Vagina (tissue), 2 donors: ENCODE results near the gene NKAP. TPM values are rescaled to one million over a fixed set of nuclear protein-coding genes. Genes with fewer than 3 reads are reported as not detected.

Experiments used
- DNase-seq, 2 donors: peaks; one replicate each; pipeline ENCODE4 v3.0.0-alpha.2; 2017; ENCODE audit errors: extremely low spot score in 2 of 2
- H3K27ac ChIP-seq: fragments of 200-600 bp; sonication (generic); one replicate; pipeline ENCODE4 v1.5.1; 2019
- H3K27me3 ChIP-seq: fragments of 200-600 bp; sonication (generic); one replicate; pipeline ENCODE4 v1.5.1; 2019
- H3K36me3 ChIP-seq, 2 donors: fragments of 200-600 bp; sonication (generic); one replicate each; pipeline ENCODE4 v1.5.1; 2017 to 2019
- H3K4me1 ChIP-seq: fragments of 200-600 bp; sonication (generic); one replicate; pipeline ENCODE4 v1.5.1; 2019
- H3K4me3 ChIP-seq, 2 donors: fragments of 200-600 bp; sonication (generic); 1 replicate in 1 of 2; 2 replicates in 1 of 2; pipeline ENCODE4 v1.5.1; 2016 to 2019
- H3K9me3 ChIP-seq: fragments of 200-600 bp; sonication (generic); one replicate; pipeline ENCODE4 v1.5.1; 2019
- POLR2A ChIP-seq, 2 donors: fragments of 450-650 bp; IDR thresholded peaks; one replicate each; pipeline ENCODE4 v1.6.1; 2017; ENCODE audit warnings: antibody characterized with exemption in 2 of 2, mild to moderate bottlenecking in 2 of 2, moderate library complexity in 2 of 2
- POLR2AphosphoS5 ChIP-seq, 2 donors: sonication (generic); formaldehyde crosslinking; IDR thresholded peaks; one replicate each; pipeline ENCODE4 v1.9.0; 2017; ENCODE audit warnings: antibody characterized with exemption in 2 of 2, mild to moderate bottlenecking in 2 of 2, low read depth in 1 of 2; ENCODE audit not compliant: insufficient read depth in 1 of 2
- intact Hi-C: fragments of 100-400 bp; cut with DNase I; formaldehyde crosslinking; loops from one replicate; pipeline ENCODE4 v1.15.1; 2023
- total RNA-seq: library from RNA; depleted of rRNA; stranded (reverse); fragments of >200 nt; gene quantifications from one replicate; pipeline ENCODE4 v1.2.3, GENCODE V29; 2016
- TF ChIP-seq, protein P1 (sequence below), 3 experiments: fragments of 450-650 bp in 2 of 3; fragments of 200-600 bp in 1 of 3; sonication (generic) in 1 of 3; IDR thresholded peaks; one replicate each; pipeline ENCODE4 v1.5.1; 2017 to 2019; ENCODE audit warnings: antibody characterized with exemption in 3 of 3, mild to moderate bottlenecking in 2 of 3, moderate library complexity in 2 of 3

NKAP gene
- total RNA-seq, 1 donor from 2014 or later = 6.4 TPM

DNA sequence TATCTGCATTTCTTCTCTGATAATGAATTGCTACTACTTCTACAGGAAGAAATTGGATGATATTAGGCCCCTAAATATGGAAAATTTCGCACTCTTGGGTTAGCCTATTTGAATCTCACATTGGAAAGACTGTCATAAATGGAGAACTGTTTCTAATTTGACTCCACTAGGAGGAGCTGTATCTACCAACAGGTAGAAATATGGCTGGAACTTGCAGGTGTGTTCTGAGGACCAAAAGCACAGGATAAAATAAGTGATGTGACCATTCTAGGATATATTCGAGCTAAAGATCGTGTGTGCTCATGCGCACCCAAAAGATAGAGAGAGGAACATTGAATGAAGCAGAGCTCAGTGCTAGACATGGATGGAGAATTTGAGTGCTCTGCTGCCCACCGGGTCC lies 4.8 kb upstream of the NKAP start:
- H3K9me3 ChIP-seq = no peaks in the 10 kb centered on the region
- TF ChIP-seq POLR2AphosphoS5 (IDR thresholded peaks at IDR 0.05; ENCODE audit: insufficient read depth in 1 of 2, low read depth in 1 of 2) (no peak), POLR2A (IDR thresholded peaks at IDR 0.05) (no peak)
- TF ChIP-seq, protein P1, sequence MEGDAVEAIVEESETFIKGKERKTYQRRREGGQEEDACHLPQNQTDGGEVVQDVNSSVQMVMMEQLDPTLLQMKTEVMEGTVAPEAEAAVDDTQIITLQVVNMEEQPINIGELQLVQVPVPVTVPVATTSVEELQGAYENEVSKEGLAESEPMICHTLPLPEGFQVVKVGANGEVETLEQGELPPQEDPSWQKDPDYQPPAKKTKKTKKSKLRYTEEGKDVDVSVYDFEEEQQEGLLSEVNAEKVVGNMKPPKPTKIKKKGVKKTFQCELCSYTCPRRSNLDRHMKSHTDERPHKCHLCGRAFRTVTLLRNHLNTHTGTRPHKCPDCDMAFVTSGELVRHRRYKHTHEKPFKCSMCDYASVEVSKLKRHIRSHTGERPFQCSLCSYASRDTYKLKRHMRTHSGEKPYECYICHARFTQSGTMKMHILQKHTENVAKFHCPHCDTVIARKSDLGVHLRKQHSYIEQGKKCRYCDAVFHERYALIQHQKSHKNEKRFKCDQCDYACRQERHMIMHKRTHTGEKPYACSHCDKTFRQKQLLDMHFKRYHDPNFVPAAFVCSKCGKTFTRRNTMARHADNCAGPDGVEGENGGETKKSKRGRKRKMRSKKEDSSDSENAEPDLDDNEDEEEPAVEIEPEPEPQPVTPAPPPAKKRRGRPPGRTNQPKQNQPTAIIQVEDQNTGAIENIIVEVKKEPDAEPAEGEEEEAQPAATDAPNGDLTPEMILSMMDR (IDR thresholded peaks at IDR 0.05) = no peak
- no peaks in the 10 kb centered on the region for H3K4me1 ChIP-seq
- no peaks in the 10 kb centered on the region for H3K36me3 ChIP-seq
- no peak overlapping the region for H3K4me3 ChIP-seq
- no peak overlapping the region for H3K27ac ChIP-seq
- intact Hi-C loops = no loop called here
- DNase-seq = no peak
- H3K27me3 ChIP-seq = no peaks in the 10 kb centered on the region

GRCh38 chrX:119945481-119945880 lies 1.9 kb upstream of the NKAP start:
- intact Hi-C loops = no loop called here
- Histone ChIP-seq H3K27ac (no peak overlapping the region), H3K4me3 (no peak overlapping the region), H3K9me3 (no peaks in the 10 kb centered on the region), H3K27me3 (no peaks in the 10 kb centered on the region), H3K4me1 (peaks cover 11% of the 10 kb centered on the region), H3K36me3 (no peaks in the 10 kb centered on the region)
- no peak for DNase-seq
- TF ChIP-seq POLR2AphosphoS5 (IDR thresholded peaks at IDR 0.05; ENCODE audit: insufficient read depth in 1 of 2, low read depth in 1 of 2) (no peak), POLR2A (IDR thresholded peaks at IDR 0.05) (no peak)
- TF ChIP-seq, protein P1 (IDR thresholded peaks at IDR 0.05) = no peak

- TF ChIP-seq POLR2AphosphoS5 (IDR thresholded peaks at IDR 0.05; ENCODE audit: insufficient read depth in 1 of 2, low read depth in 1 of 2) (no peak), POLR2A (IDR thresholded peaks at IDR 0.05) (no peak)
- TF ChIP-seq, protein P1 (IDR thresholded peaks at IDR 0.05) = no peak
- H3K4me1 ChIP-seq = peaks cover 11% of the 10 kb centered on the region
- intact Hi-C loops = no loop called here
Measured at GRCh38 chrX:119942831-119943184, 743 bp downstream of the NKAP start.

GRCh38 chrX:119942173-119942819 lies 1.3 kb downstream of the NKAP start:
- Histone ChIP-seq H3K4me1 (peaks cover 11% of the 10 kb centered on the region), H3K9me3 (no peaks in the 10 kb centered on the region), H3K4me3 (peak overlapping the region; percentile 56 to 68), H3K36me3 (no peaks in the 10 kb centered on the region), H3K27me3 (no peaks in the 10 kb centered on the region), H3K27ac (no peak overlapping the region)
- TF ChIP-seq POLR2A (IDR thresholded peaks at IDR 0.05) (no peak), POLR2AphosphoS5 (IDR thresholded peaks at IDR 0.05; ENCODE audit: insufficient read depth in 1 of 2, low read depth in 1 of 2) (no peak)
- TF ChIP-seq, protein P1 (IDR thresholded peaks at IDR 0.05) = no peak
- DNase-seq = no peak
- intact Hi-C loops = no loop called here

More at GRCh38 chrX:119942831-119943184, 743 bp downstream of the NKAP start:
- peak overlapping the region; percentile 56 to 68 for H3K4me3 ChIP-seq
- H3K27ac ChIP-seq = peak overlapping the region; percentile 81
- no peaks in the 10 kb centered on the region for H3K36me3 ChIP-seq
- no peak for DNase-seq
- no peaks in the 10 kb centered on the region for H3K27me3 ChIP-seq
- H3K9me3 ChIP-seq = no peaks in the 10 kb centered on the region

DNA sequence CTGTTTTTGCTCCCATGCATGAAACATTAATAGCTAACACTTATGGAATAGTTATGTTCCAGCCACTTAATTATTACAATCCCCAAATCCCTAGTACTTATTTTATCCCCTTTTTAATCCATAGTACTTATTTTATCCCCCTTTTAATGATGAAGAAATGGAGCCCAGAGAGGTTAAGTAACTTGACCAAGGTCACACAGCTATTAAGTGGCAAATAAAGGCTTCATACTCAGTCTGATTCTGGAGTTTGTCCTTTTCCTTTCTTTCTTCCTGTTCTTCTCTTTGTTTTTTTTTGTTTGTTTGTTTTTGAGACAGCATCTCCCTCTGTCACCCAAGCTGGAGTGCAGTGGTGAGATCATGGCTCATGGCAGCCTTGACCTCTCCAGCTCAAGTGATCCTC lies 2.2 kb downstream of the NKAP start:
- TF ChIP-seq POLR2A (IDR thresholded peaks at IDR 0.05) (no peak), POLR2AphosphoS5 (IDR thresholded peaks at IDR 0.05; ENCODE audit: insufficient read depth in 1 of 2, low read depth in 1 of 2) (no peak)
- TF ChIP-seq, protein P1 (IDR thresholded peaks at IDR 0.05) = no peak
- DNase-seq = no peak
- Histone ChIP-seq H3K4me1 (peaks cover 11% of the 10 kb centered on the region), H3K4me3 (no peak overlapping the region), H3K27me3 (no peaks in the 10 kb centered on the region), H3K27ac (no peak overlapping the region), H3K36me3 (peaks cover 0 to 4% of the 10 kb centered on the region in 2 donors), H3K9me3 (no peaks in the 10 kb centered on the region)
- intact Hi-C loops = no loop called here
